Kasumi-1 (cell line): ENCODE results near the gene AP2A2.

ENCODE experiments used
- DNase-seq, 2 experiments: peaks; one replicate each; lab custom pipeline; 2025; lab: John Stamatoyannopoulos, UW

Gene AP2A2

DNA sequence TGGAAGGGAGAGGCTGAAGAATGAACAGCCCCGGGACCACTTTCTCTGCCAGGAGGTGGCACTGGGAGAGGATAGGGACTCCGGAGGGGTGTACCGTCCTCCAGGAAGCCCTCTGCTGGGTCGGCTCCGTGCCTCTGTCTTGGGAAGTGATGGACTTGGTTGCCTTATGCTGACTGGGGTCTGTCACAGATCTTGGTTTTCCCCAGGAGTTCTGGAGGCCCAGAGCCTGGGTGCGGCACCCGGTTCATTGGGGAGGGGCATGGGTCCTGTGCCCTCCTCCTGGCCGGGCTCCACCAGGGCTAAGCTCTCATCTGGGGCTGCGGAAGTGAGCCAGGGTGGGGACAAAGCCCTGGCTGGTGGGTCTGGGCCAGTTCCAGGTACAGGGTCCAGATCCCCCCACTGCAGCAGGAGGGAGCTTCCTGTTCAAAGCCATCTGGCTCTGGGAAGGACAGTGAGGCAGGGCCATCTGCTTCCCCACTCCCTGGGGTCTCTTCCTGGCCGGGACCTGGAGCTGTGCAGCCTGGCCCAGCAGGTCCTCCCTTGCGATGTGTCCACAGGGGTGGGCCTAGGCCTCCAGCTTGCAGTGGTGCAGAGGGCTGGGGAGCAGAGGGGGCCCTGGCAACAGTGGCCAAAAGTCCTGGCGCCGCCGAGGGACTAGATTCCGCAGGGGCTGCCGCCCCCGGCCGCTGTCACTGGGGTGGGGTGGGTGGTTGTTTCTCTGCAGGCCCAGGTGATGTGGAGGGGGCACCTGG, 1.1 kb upstream of the AP2A2 start:
- no peak for DNase-seq

DNA sequence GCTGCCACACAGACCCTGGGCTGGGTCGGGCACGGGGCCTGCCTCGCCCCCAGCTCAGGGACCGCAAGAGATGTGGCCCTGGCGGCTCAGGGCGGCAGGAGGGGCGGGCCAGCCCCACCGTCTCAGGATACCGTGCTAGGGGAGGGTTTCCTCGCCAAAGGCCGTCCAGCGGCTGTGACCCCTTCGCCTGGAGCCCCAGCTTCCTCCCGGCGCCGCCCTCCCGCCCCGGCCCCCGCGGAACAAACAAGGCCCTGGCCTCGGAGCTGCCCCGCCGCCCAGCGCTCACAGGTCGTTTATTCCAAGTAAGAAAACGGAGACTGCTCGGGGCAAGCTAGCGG, 543 bp upstream of the AP2A2 start:
- DNase-seq, result no peak

DNA sequence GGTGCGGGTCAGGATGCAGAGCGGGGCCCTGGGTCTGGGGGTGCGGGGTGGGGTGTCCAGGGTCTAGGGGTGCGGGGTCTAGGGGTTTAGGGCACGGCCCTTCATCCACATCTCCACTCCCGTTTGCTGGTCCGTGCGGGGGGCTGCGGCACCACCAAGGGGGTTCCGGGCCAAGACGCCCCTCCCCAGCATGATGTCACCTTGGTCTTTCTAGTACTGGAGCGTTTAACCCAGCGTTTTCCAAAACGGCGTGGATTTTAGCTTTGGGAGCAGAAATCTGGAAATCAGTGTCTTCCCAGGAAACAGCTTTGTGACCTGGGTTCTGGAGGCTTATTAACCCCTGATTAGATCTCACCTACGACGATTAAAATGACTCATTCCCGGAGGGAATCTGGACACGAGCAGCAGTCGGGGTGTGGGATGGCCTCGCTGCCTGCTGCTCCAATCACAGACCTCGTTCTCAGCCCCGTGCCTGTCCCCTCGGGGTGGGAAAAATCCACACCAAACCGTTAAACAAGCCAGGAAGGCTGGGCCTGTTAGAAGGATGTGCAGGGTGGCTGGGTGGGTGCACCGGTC, 759 bp downstream of the AP2A2 start:
- no peak for DNase-seq

DNA sequence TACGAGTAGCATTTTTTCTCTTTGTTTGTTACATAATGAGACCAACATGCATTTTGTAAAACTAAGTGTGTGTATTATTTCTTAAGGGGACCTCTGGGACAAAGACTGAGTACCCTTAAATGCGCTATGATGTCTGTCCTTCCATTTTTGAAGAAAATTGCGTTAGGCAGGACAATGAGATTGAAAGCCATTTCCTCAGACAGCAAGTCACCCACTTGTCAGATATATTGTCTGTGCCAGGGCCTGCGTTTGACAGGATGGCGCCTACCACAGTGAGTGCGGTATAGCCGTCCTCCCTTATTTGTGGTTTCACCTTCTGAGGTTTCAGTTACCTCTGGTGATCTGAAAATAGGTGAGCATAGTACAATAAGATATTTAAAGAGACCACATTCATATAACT, 2.2 kb downstream of the AP2A2 start:
- no peak for DNase-seq

DNA sequence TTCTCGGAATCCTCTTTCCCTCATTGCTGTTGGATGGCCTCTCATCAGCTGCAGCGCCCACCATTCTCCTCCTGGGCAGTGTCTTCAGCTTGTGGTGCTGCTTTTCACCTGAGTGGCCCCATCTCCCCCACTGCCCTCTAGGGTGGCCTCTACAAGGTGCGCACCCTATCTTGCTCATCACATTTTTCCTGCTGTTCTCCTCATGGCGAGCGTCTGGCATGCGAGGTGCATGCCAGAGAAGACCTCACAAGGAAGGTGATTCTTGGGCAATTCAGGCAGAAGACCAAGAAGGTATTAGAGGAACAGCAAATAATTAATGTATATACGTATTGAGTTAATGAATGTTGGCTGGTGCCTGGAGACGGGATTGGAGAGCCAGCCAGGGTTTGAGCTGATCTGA, 3.1 kb downstream of the AP2A2 start:
- DNase-seq, result no peak

DNA sequence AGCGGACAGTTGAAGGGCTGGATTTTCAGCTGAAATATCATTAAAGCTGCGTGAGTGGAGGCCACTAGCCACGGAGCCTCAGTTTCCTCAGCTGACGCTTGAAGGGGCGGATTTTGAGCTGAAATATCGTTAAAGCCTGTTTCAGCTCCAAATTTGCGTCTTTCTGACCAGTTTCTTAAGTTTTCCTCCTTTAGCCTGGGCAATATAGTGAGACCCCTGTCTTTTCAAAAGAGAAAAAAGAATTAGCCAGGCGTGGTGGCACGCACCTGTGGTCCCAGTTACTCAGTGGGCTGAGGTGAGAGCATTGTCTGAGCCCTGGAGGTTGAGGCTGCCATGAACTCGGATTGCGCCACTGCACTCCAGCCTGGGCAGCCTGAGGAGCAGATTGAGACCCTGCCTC, 3.7 kb downstream of the AP2A2 start:
- no peak for DNase-seq

DNA sequence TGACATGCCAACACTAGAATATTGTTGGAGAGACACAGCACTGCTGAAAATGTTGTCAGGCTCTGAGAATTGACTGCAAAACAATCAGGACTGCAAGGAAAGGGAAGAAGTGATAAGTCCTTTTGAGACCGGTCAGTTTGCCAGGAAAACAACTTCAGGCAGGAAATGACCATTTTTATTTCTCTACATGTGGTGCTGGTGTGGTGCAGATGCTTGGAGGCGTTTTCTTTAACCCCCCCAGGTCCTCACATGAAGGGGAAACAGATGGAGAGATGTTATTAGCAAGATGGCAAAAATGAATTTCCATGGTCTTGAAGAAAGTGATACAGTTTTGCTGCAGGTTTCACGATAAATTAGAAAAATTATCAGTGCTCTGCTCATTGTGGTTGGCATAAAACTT, 5.7 kb downstream of the AP2A2 start:
- DNase-seq, result no peak

DNA sequence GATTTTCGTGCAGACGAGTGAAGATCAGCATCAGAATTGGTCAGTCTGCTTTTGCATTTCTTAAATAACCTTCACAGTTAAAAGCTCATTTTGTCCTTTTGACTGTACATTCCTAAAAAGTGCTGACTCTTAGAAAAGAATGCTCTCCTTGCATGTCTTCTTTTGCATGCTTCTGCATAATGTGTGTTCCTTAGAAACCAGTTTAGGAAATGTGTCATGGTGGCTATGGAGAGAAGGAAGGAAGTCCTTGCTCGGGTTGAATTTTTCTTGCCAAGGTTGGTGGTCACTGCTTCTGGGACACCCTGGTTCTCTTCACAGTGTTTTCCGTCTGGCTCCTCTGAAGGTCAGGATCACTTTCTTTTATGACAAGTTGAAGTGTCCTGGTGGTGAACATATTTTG, 6.8 kb downstream of the AP2A2 start:
- DNase-seq, result peak; percentile 39 to 65

DNA sequence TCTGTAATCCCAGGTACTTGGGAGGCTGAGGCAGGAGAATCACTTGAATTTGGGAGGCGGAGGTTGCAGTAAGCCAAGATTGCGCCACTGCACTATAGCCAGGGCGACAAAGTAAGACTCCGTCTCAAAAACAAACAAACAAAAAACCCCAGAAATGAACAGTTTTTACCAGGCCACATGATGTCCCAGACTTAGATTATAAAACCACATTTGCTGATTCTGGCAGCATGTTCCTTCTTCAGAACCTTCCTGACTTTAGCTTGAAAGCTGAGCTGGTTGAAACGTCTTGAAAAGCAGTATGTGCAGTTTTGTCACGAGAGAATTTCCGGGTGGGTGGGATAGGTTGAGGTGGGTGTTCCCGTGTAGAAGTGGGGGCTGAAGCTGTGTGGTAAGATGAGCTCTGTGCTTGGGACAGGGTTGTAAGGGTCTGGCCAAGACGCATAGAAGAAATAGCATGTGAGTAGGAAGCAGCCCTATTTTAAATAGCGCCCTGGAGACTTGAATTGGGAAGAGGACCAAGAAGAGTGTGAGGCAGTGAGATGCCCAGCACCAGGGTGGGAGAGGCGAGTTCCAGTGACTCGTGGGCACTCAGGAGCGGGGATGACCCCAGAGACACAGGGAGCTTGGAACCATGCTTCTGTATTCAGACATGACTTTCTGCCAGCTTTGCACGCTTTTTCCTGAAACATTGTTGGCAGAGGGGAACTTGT, 7.6 kb downstream of the AP2A2 start:
- peak; percentile 36 to 64 for DNase-seq

DNA sequence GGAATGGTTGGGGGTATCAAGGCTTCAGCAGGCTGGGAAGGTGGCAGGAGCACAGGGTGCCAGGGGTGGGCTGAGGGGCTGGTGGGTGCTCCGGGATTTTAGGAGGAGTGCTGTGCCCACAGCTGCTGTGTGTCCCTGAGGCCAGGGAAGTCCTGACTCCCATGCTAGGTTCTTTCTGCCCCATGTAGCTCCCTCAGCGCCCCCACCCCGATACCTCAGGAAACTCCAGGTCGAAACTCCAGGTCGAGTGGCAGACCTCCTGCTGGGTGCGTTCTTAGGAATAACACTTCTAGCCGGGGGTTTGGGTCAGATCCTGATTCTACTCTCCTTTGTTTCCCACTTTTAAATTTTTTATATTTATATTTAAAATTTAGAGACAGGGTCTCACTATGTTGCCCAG, 8.3 kb downstream of the AP2A2 start:
- DNase-seq, result no peak

DNA sequence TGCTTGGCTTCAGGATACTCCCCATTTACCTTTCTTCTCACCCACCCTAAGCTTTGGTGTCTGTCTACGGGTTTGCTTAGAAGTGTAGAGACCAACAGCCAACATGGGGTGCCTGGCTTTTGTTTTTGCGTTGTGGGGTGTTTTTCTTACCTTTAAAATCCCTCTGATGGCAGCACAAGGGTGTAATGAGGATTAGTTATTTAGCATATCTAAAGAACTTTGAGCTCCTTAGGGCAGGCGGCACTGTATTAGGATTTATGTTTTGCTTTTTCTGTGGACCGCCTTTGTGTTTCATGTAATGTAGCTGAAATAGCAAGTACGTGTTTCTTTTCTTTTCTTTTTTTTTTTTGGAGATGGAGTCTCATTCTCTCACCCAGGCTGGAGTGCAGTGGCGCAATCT, 8.9 kb downstream of the AP2A2 start:
- no peak for DNase-seq

DNA sequence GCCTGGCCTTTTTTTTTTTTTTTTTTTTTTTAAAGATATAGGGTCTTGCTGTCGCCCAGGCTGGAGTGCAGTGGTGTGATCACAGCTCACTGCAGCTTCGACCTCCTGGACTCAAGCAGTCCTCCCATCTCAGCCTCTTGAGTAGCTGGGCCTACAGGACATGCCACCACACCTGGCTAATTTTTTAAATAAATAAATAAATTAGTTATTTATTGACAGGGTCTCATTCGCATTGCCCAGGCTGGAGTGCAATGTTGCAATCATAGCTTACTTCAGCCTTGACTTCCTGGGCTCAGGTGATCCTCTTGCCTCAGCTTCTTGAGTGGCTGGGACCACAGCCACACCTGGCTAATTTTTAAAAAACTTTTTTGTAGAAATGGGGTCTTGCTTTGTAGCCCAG, 10.5 kb downstream of the AP2A2 start:
- no peak for DNase-seq

DNA sequence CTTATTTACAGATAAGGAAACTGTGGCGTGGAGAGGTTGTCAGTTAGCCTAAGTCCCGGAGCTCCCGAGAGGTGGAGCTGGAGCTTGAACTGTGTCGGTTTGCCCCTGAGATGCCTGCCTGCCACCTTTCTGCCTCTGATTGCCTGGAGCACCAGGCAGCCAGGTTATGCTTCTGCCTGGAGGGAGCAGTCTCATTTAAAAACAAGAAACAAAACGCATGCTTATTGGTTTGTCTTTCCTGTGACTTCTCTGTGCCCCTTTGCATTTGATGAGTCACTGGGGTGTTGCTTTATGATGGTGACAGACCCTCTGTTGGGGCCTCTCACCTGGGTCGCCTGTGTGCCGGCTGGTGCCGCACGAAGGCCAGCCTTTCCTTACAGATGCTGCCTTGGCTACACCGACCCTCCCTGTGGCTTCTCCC, 12.2 kb downstream of the AP2A2 start:
- DNase-seq, result no peak

DNA sequence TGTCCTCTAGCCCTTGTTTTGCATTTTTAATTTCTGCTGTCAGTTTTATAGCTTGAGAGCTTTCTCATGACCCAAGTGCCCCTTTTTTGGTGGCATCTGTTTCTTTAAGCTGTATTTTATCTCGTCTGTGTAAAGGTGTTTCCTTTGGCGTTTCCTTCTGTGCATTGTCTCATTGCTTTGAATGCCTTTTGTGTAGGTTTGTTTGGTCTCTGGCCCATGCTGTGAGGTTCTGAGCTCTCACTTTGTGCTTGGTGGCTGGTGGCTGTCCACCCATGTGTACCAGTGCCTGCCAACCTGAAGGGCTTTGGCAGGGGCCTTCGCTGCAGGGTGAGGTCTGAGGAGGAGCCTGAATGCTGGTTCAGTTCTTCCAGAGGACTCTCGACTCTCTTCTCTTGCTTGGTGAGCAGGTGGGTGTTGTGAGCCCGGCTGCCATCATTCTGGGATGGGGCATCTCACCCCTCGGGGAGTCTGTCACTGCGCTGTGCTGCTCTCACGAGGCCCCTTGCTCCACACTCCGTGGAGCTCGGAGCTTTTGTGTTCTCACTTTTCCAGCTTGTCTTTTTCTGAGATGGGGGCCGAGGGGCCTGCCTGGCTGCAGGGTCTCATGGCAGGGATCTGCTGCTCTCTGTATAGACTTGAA, 14.9 kb downstream of the AP2A2 start:
- no peak for DNase-seq

DNA sequence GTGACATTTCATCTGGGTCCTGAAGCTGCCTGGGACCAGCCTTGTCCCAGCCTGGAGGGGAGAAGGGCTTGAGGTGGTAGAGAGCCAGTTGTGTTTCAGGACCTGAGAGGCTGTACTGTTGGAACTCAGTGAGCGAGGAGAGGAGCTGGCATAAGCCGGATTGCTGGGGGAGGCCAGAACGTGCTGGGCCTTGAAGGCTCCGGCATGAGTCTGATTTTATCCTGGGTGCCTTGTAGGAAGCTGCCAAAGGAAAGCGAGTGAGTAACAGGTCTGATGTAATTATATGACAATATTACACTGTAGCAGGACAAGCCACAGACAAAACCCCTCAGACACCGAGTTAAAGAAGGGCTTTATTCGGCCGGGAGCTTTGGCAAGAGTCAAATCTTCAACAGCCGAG, 17.2 kb downstream of the AP2A2 start:
- no peak for DNase-seq

DNA sequence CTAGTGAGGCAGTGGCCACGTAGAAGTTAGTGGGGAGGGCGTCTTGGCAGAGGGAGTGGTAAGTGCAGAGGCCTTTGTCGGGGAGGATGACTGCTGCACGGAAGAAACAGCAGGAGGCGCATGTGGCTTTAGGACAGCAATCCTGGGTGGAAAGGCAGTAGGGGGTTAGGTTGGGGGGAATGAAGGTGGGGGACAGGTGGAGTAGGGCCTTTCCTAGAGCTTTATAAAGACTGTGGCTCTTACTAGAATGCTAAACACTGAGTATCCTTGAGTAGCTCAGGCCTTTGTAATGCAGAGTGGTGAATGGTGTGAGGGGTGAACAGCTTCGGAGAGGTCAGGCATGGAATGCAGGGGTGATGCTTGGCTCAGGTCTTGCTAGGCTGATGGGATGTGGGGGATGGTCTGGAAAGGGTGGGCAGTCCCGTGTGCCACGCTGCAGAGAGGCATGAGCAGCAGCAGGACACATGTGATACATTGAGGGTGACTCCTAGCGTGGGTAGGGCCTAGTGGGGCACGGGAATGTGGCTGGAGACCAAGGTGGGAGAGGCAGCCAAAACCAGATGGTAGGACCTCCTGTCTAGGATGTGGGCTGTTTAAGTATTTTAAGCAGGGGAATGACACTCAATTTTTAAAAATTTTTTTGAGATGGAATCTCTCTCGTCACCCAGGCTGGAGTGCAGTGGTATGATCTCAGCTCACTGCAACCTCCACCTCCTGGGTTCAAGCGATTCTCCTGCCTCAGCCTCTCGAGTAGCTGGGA, 19.2 kb downstream of the AP2A2 start:
- DNase-seq, result no peak

DNA sequence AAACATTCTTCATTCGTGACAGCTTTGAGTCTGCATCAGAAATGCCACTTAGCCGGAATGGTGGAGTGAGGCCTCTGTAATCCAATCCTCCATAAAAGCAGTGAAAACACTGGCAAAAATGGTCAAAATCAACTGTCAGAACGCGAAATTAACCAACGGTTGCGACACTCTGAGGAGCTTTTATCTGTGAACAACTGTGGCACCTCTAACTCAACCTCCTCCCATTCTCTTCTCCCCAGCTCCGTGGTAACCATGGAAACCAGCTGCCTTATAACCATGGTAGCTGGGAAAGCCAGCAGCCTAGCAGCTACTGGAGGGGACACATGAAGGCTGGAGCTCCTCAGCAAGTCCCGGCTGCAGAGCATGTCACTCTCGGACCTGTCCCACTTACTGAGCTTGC, 20.3 kb downstream of the AP2A2 start:
- DNase-seq, result peak in 1 of 2 experiments; percentile 15

DNA sequence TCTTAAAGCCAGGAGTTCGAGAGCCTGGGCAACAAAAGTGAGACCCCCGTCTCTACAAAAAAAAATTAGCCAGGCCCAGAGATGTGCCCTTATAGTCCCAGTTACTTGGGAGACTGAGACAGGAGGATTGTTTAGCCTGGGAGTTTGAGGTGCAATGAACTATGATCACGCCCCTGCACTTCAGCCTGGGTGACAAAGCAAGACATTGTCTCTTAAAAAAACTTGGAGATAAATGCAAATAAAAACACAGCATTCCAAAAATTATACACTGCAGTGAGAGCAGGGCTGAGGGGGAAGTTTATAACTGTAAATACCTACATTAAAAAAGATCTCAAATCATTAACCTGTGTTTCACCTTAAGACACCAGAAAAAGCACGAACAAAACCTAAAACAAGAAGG, 22.1 kb downstream of the AP2A2 start:
- DNase-seq, result no peak

DNA sequence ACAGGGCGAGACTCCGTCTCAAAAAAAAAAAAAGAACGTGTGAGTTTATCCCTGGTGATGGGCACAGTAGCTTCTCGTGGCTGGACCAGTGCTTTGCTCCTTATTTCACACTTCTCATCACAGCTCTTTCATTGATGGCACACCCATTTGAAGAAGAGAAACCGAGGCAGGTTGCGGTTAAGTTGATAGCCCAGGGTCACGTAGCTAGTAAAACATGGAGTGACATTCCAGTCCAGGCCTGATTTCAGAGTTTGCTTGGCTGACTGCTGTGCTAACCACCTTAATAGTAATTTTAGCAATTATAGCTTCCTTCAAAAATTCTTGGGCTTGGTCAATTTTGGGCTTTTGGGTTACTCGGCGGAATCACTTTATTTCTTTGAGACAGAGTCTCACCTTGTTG, 25.8 kb downstream of the AP2A2 start:
- DNase-seq, result no peak

DNA sequence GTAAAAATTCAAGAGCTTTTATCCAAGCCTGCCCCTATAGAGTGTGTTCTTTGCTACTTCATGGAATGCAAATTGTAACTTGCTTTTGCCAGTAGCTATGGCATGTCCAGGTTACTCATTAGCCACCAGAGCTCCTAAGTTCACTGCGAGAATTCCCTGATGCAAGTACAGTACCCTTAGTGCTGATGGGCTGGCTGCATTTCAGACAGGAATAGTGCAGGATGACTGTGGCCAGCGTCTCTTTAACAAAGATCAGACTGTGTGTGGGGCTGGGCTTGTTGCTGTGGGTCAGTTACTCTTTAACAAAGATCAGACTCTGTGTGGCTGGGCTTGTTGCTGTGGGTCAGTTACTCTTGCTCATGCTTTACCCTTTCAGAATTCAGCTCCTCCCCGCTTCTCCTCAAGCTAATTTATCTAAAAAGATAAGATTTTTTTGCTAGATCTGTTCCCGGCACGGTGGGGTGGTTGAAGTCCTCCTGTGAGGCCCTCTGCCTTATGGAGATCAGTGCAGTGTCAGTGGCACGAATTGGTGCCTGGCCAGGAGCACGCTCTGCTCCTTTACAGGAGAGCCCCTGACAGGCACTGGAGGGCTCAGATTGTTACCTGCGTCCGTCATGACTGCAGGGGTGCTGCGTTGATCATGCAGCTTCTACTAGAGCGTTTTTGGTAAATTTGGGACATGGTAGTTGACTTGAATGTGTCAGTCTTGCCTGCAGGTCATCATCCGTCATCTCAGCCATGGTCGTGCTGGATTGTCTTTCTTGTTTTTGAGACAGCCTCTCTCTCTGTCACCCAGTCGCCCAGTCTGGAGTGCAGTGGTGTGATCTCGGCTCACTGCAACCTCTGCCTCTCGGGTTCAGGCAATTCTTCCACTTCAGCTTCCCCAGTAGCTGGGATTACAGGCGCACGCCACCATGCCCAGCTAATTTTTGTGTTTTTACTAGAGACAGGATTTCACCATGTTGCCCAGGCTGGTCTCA, 27.0 kb downstream of the AP2A2 start:
- DNase-seq, result no peak

DNA sequence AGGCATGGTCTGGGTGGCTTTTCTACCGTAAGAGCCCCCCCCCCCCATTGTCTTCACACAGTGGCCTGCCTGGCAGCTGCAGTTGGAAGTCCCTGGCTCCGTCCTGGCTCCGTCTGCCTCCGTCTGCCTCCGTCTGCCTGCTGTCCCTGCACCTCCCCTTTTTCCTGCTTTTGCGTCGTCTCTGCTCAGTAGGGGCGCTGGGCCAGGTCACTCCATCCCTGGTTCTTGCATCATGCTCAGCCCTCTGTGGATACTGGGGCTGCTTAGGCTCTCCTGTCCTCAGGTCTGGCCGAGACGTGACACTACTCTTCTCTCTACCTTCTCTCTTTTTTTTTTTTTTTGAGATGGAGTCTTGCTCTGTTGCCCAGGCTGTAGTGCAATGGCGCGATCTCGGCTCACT, 27.8 kb downstream of the AP2A2 start:
- no peak for DNase-seq
